ENCODE results near the gene BCAR1. TPM values are rescaled to one million over a fixed set of nuclear protein-coding genes. Genes with fewer than 3 reads are reported as not detected.

BCAR1 gene
- total RNA-seq, 1 donor from 2014 or later = 39.5 TPM

DNA sequence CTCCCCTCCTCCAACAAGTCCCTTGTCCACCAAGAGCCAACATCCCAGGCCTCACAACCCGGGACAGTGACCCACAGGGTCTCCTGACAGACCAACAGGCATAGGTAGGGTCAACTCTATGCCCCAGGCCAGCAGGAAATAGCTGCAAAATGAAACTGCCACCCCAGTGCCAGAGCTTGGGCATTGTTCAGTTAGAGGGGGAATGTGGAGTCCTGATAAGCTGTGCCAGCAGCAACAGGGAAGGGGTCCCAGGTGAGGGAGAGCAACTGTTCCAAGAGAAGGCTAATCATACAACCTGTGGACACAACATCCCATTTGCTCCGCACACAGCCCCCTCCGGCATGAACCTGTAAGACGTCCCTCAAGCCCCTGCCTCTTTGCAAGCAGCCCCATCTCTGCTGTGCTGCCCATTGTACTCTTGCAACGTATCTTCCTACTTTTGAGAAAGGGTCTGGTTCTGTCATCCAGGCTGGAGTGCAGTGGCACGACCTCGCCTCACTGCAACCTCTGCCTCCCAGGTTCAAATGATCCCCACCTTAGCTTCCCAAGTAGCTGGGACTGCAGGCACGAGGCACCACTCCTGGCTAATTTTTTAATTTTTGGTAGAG, 61.7 kb downstream of the BCAR1 start:
- no peaks in the 10 kb centered on the region for H3K27me3 ChIP-seq
- no peak for DNase-seq (ENCODE audit: extremely low spot score in 2 of 2)
- H3K4me1 ChIP-seq = no peaks in the 10 kb centered on the region
- intact Hi-C loops (cut with DNase I) = loop anchor here (10.0 kb wide), 1 partner anchor 215 kb away; no protein-coding TSS in a partner anchor
- TF ChIP-seq CTCF (IDR thresholded peaks at IDR 0.05) = no peak
- no peak for TF ChIP-seq POLR2AphosphoS5 (IDR thresholded peaks at IDR 0.05; ENCODE audit: insufficient read depth in 1 of 2, low read depth in 1 of 2)
- TF ChIP-seq POLR2A (IDR thresholded peaks at IDR 0.05) = no peak
- H3K27ac ChIP-seq = no peak overlapping the region
- H3K36me3 ChIP-seq = no peaks in the 10 kb centered on the region
- no peaks in the 10 kb centered on the region for H3K9me3 ChIP-seq
- H3K4me3 ChIP-seq = no peak overlapping the region

GRCh38 chr16:75188832-75189477, 62.5 kb downstream of the BCAR1 start:
- DNase-seq (ENCODE audit: extremely low spot score in 2 of 2) = no peak
- intact Hi-C loops (cut with DNase I) = no loop called here
- no peaks in the 10 kb centered on the region for H3K4me1 ChIP-seq
- H3K27ac ChIP-seq = no peak overlapping the region
- H3K27me3 ChIP-seq = no peaks in the 10 kb centered on the region
- H3K4me3 ChIP-seq = no peak overlapping the region
- H3K36me3 ChIP-seq = no peaks in the 10 kb centered on the region
- TF ChIP-seq POLR2AphosphoS5 (IDR thresholded peaks at IDR 0.05; ENCODE audit: insufficient read depth in 1 of 2, low read depth in 1 of 2) = no peak
- no peak for TF ChIP-seq CTCF (IDR thresholded peaks at IDR 0.05)
- no peak for TF ChIP-seq POLR2A (IDR thresholded peaks at IDR 0.05)
- H3K9me3 ChIP-seq = no peaks in the 10 kb centered on the region

GRCh38 chr16:75181630-75182029, 69.8 kb downstream of the BCAR1 start:
- TF ChIP-seq POLR2A (IDR thresholded peaks at IDR 0.05) (no peak), CTCF (IDR thresholded peaks at IDR 0.05) (no peak), POLR2AphosphoS5 (IDR thresholded peaks at IDR 0.05; ENCODE audit: insufficient read depth in 1 of 2, low read depth in 1 of 2) (no peak)

DNA sequence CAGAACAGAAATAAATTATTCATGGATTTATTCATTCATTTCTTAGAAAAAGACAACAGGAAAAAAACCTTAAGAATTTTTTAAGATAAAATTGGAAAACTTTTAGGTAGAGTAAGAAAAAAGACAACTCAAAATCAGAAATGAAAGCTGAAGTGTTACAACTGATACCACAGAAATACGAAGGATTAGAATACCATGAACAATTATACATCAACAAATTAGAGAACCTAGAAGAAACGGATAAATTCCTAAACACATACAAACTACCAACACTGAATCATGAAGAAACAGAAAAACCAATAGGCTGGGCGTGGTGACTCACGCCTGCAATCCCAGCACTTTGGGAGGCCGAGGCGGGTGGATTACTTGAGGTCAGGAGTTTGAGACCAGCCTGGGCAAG, 72.2 kb downstream of the BCAR1 start:
- H3K36me3 ChIP-seq = no peaks in the 10 kb centered on the region
- intact Hi-C loops (cut with DNase I) = no loop called here
- no peak overlapping the region for H3K4me3 ChIP-seq
- H3K9me3 ChIP-seq = no peaks in the 10 kb centered on the region
- H3K27me3 ChIP-seq = no peaks in the 10 kb centered on the region
- no peaks in the 10 kb centered on the region for H3K4me1 ChIP-seq
- no peak for TF ChIP-seq POLR2A (IDR thresholded peaks at IDR 0.05)
- no peak for TF ChIP-seq CTCF (IDR thresholded peaks at IDR 0.05)
- TF ChIP-seq POLR2AphosphoS5 (IDR thresholded peaks at IDR 0.05; ENCODE audit: insufficient read depth in 1 of 2, low read depth in 1 of 2) = no peak
- H3K27ac ChIP-seq = no peak overlapping the region
- no peak for DNase-seq (ENCODE audit: extremely low spot score in 2 of 2)

More at GRCh38 chr16:75181630-75182029, 69.8 kb downstream of the BCAR1 start:
- H3K4me3 ChIP-seq = no peak overlapping the region
- intact Hi-C loops (cut with DNase I) = no loop called here
- H3K36me3 ChIP-seq = no peaks in the 10 kb centered on the region
- no peaks in the 10 kb centered on the region for H3K27me3 ChIP-seq
- no peak overlapping the region for H3K27ac ChIP-seq
- no peaks in the 10 kb centered on the region for H3K4me1 ChIP-seq
- H3K9me3 ChIP-seq = no peaks in the 10 kb centered on the region
- no peak for DNase-seq (ENCODE audit: extremely low spot score in 2 of 2)

Small RNA genes lying within 50 kb of the gene (small RNA-seq; reads per million reads assigned to genes)
- gene RNU6-758P = not detected

Other genes starting within 250 kb of the BCAR1 start
- gene LDHD, start 134.8 kb downstream of the BCAR1 start, total RNA-seq = 10.1 TPM
- gene ZFP1, start 103.1 kb downstream of the BCAR1 start, total RNA-seq = 11.3 TPM
- gene CTRB2, start 44.5 kb downstream of the BCAR1 start, total RNA-seq = not detected
- not detected for gene CTRB1, start 32.6 kb downstream of the BCAR1 start, total RNA-seq
- gene CFDP1, start 181.9 kb upstream of the BCAR1 start, total RNA-seq = 45.7 TPM
- gene TMEM170A, start 213.1 kb upstream of the BCAR1 start, total RNA-seq = 21.9 TPM
- gene CHST6, start 243.8 kb upstream of the BCAR1 start, total RNA-seq = 0.25 TPM